ENCODE measurements around the gene POPDC2. TPM values are rescaled to one million over a fixed set of nuclear protein-coding genes. Genes with fewer than 3 reads are reported as not detected.
A peak's percentile ranks its signal among the peaks of the same experiment; 100 is the strongest.

POPDC2 gene
- total RNA-seq, 2 experiments from 2014 or later, result 2.1 to 2.3 TPM

- Mint-ChIP-seq H3K36me3 (peaks cover 13% of the 10 kb centered on the region), H3K27ac (no peak overlapping the region), H3K4me3 (no peak overlapping the region), H3K9me3 (no peaks in the 10 kb centered on the region), H3K27me3 (no peaks in the 10 kb centered on the region), H3K4me1 (ENCODE audit: low read depth) (peaks cover 11% of the 10 kb centered on the region)
- no peak for DNase-seq
- intact Hi-C loops (cut with micrococcal nuclease), result no loop called here
- ChIA-PET POLR2A (no interaction called here), CTCF (no interaction called here)
Measured at GRCh38 chr3:119647843-119648575, 12.4 kb downstream of the POPDC2 start.

- peaks cover 19% of the 10 kb centered on the region for H3K4me1 Mint-ChIP-seq (ENCODE audit: low read depth)
- CTCF ChIA-PET, result no interaction called here
- no peak overlapping the region for H3K27ac Mint-ChIP-seq
- H3K27me3 Mint-ChIP-seq, result no peaks in the 10 kb centered on the region
- intact Hi-C loops (cut with micrococcal nuclease), result no loop called here
- H3K4me3 Mint-ChIP-seq, result no peak overlapping the region
- DNase-seq, result no peak
- H3K9me3 Mint-ChIP-seq, result no peaks in the 10 kb centered on the region
- H3K36me3 Mint-ChIP-seq, result peaks cover 15% of the 10 kb centered on the region
- POLR2A ChIA-PET, result no interaction called here
Measured at GRCh38 chr3:119647171-119647570, 13.2 kb downstream of the POPDC2 start.

GRCh38 chr3:119645813-119646212 lies 14.6 kb downstream of the POPDC2 start:
- intact Hi-C loops (cut with micrococcal nuclease), result no loop called here
- Mint-ChIP-seq H3K4me1 (ENCODE audit: low read depth) (peaks cover 25% of the 10 kb centered on the region), H3K27me3 (no peaks in the 10 kb centered on the region), H3K4me3 (no peak overlapping the region), H3K9me3 (peaks cover 4% of the 10 kb centered on the region), H3K36me3 (peaks cover 24% of the 10 kb centered on the region), H3K27ac (no peak overlapping the region)
- no peak for DNase-seq
- POLR2A ChIA-PET, result no interaction called here
- CTCF ChIA-PET, result no interaction called here

- Mint-ChIP-seq H3K27me3 (no peaks in the 10 kb centered on the region), H3K9me3 (peaks cover 4% of the 10 kb centered on the region), H3K27ac (no peak overlapping the region), H3K4me3 (no peak overlapping the region), H3K4me1 (ENCODE audit: low read depth) (peaks cover 34% of the 10 kb centered on the region), H3K36me3 (peaks cover 31% of the 10 kb centered on the region)
- no peak for DNase-seq
- ChIA-PET CTCF (interaction anchor here (1.4 kb wide), 1 partner anchor 44 kb away, joined by 6 read pairs; no protein-coding TSS in a partner anchor), POLR2A (interaction anchor here (1.6 kb wide), 1 partner anchor 322 kb away, joined by 4 read pairs; no protein-coding TSS in a partner anchor)
- intact Hi-C loops (cut with micrococcal nuclease), result no loop called here
Measured at GRCh38 chr3:119644481-119644880, 15.9 kb downstream of the POPDC2 start.

- CTCF ChIA-PET, result interaction anchor here (1.4 to 1.6 kb wide), 2 partner anchors 43 to 403 kb away, joined by 4 to 6 read pairs; partner anchors contain the start of gene B4GALT4
Measured at GRCh38 chr3:119643528-119643927, 16.9 kb downstream of the POPDC2 start.

GRCh38 chr3:119642746-119643473 lies 17.5 kb downstream of the POPDC2 start:
- peak overlapping the region; percentile 46 for H3K27ac Mint-ChIP-seq
- H3K9me3 Mint-ChIP-seq, result peaks cover 4% of the 10 kb centered on the region

More at GRCh38 chr3:119643528-119643927, 16.9 kb downstream of the POPDC2 start:
- Mint-ChIP-seq H3K9me3 (peaks cover 4% of the 10 kb centered on the region), H3K27ac (peak overlapping the region; percentile 46), H3K4me1 (ENCODE audit: low read depth) (peaks cover 43% of the 10 kb centered on the region), H3K4me3 (no peak overlapping the region), H3K27me3 (no peaks in the 10 kb centered on the region), H3K36me3 (peaks cover 34% of the 10 kb centered on the region)
- no peak for DNase-seq
- POLR2A ChIA-PET, result interaction anchor here (1.5 to 1.7 kb wide), 3 partner anchors 33 to 321 kb away, joined by 4 to 6 read pairs (median 4); partner anchors contain the start of gene TMEM39A
- intact Hi-C loops (cut with micrococcal nuclease), result loop anchor here (1.0 kb wide), 1 partner anchor 45 kb away; no protein-coding TSS in a partner anchor

GRCh38 chr3:119641416-119641815 lies 19.0 kb downstream of the POPDC2 start:
- Mint-ChIP-seq H3K4me3 (no peak overlapping the region), H3K27ac (no peak overlapping the region), H3K36me3 (peaks cover 25% of the 10 kb centered on the region), H3K4me1 (ENCODE audit: low read depth) (peaks cover 57% of the 10 kb centered on the region), H3K9me3 (peaks cover 4% of the 10 kb centered on the region), H3K27me3 (no peaks in the 10 kb centered on the region)
- intact Hi-C loops (cut with micrococcal nuclease), result no loop called here
- DNase-seq, result no peak
- POLR2A ChIA-PET, result no interaction called here
- CTCF ChIA-PET, result no interaction called here

More at GRCh38 chr3:119642746-119643473, 17.5 kb downstream of the POPDC2 start:
- peak; percentile 44 for DNase-seq
- ChIA-PET POLR2A (interaction anchor here (1.5 to 1.7 kb wide), 3 partner anchors 34 to 320 kb away, joined by 4 to 6 read pairs (median 4); partner anchors contain the start of gene TMEM39A), CTCF (interaction anchor here (1.1 to 1.6 kb wide), 3 partner anchors 41 to 402 kb away, joined by 3 to 6 read pairs (median 4); partner anchors contain the start of gene B4GALT4)
- Mint-ChIP-seq H3K4me1 (ENCODE audit: low read depth) (peaks cover 49% of the 10 kb centered on the region), H3K27me3 (no peaks in the 10 kb centered on the region), H3K36me3 (peaks cover 29% of the 10 kb centered on the region), H3K4me3 (no peak overlapping the region)
- intact Hi-C loops (cut with micrococcal nuclease), result loop anchor here (1.0 kb wide), 1 partner anchor 45 kb away; no protein-coding TSS in a partner anchor

- CTCF ChIA-PET, result interaction anchor here (1.6 kb wide), 1 partner anchor 176 kb away, joined by 4 read pairs; the partner anchor contains the start of gene TMEM39A
- H3K4me3 Mint-ChIP-seq, result no peak overlapping the region
Measured at GRCh38 chr3:119639494-119640350, 20.7 kb downstream of the POPDC2 start.

GRCh38 chr3:119637679-119638477 lies 22.5 kb downstream of the POPDC2 start:
- H3K27me3 Mint-ChIP-seq, result no peaks in the 10 kb centered on the region
- no peak overlapping the region for H3K4me3 Mint-ChIP-seq
- ChIA-PET CTCF (interaction anchor here (1.0 to 1.6 kb wide), 2 partner anchors 10 to 37 kb away, joined by 3 to 4 read pairs; no protein-coding TSS in a partner anchor), POLR2A (interaction anchor here (0.7 to 1.1 kb wide), 2 partner anchors 31 to 344 kb away, joined by 4 to 5 read pairs; partner anchors contain the start of gene ARHGAP31)
- peaks cover 23% of the 10 kb centered on the region for H3K36me3 Mint-ChIP-seq
- peaks cover 45% of the 10 kb centered on the region for H3K4me1 Mint-ChIP-seq (ENCODE audit: low read depth)
- peaks cover 4% of the 10 kb centered on the region for H3K9me3 Mint-ChIP-seq
- DNase-seq, result no peak
- intact Hi-C loops (cut with micrococcal nuclease), result loop anchor here (1.0 to 2.0 kb wide), 3 partner anchors 10 to 399 kb away; no protein-coding TSS in a partner anchor
- peak overlapping the region; percentile 92 for H3K27ac Mint-ChIP-seq

More at GRCh38 chr3:119639494-119640350, 20.7 kb downstream of the POPDC2 start:
- Mint-ChIP-seq H3K36me3 (peaks cover 23% of the 10 kb centered on the region), H3K9me3 (peaks cover 4% of the 10 kb centered on the region), H3K27me3 (no peaks in the 10 kb centered on the region), H3K27ac (peak overlapping the region; percentile 92), H3K4me1 (ENCODE audit: low read depth) (peaks cover 57% of the 10 kb centered on the region)
- POLR2A ChIA-PET, result no interaction called here
- intact Hi-C loops (cut with micrococcal nuclease), result loop anchor here (1.0 to 2.0 kb wide), 11 partner anchors 38 to 455 kb away; partner anchors contain the start of genes COX17, GSK3B, POGLUT1 and TMEM39A
- peak; percentile 45 for DNase-seq

- Mint-ChIP-seq H3K27me3 (no peaks in the 10 kb centered on the region), H3K27ac (peak overlapping the region; percentile 5), H3K4me1 (ENCODE audit: low read depth) (peaks cover 37% of the 10 kb centered on the region), H3K4me3 (no peak overlapping the region), H3K36me3 (peaks cover 20% of the 10 kb centered on the region), H3K9me3 (peaks cover 4% of the 10 kb centered on the region)
- intact Hi-C loops (cut with micrococcal nuclease), result no loop called here
- no peak for DNase-seq
- ChIA-PET CTCF (interaction anchor here (1.2 to 1.6 kb wide), 3 partner anchors 26 to 38 kb away, joined by 3 to 4 read pairs (median 4); no protein-coding TSS in a partner anchor), POLR2A (interaction anchor here (0.7 to 1.3 kb wide), 3 partner anchors 9 to 343 kb away, joined by 4 to 5 read pairs (median 4); partner anchors contain the start of gene ARHGAP31)
Measured at GRCh38 chr3:119636891-119637611, 23.3 kb downstream of the POPDC2 start.
